Fibroblast of skin of scalp (primary cell): ENCODE results near the gene NOTCH2.

ENCODE experiments used
- DNase-seq: peaks from one replicate; pipeline ENCODE4 v3.0.0-alpha.2; 2013

Gene NOTCH2

GRCh38 chr1:119903443-119903835 lies 166.0 kb downstream of the NOTCH2 start:
- no peak for DNase-seq

GRCh38 chr1:119902775-119903442 lies 166.6 kb downstream of the NOTCH2 start:
- DNase-seq, result no peak

GRCh38 chr1:119898981-119899720 lies 170.3 kb downstream of the NOTCH2 start:
- DNase-seq, result no peak

- no peak for DNase-seq
These were observed 170.9 kb downstream of the NOTCH2 start for GRCh38 chr1:119898530-119898929.

- DNase-seq, result no peak
These were observed 173.2 kb downstream of the NOTCH2 start, which contains the start of gene ADAM30 for GRCh38 chr1:119896303-119896702. ADAM30 (minus strand) TSS chr1:119896515; CDS start chr1:119896336, 179 bp downstream.

GRCh38 chr1:119895102-119895501 lies 174.4 kb downstream of the NOTCH2 start:
- DNase-seq, result no peak

GRCh38 chr1:119893827-119894700 lies 175.4 kb downstream of the NOTCH2 start:
- DNase-seq, result no peak

GRCh38 chr1:119893238-119893791 lies 176.1 kb downstream of the NOTCH2 start:
- no peak for DNase-seq

GRCh38 chr1:119891386-119891785 lies 178.1 kb downstream of the NOTCH2 start:
- DNase-seq, result no peak

- no peak for DNase-seq
These were observed 181.0 kb downstream of the NOTCH2 start for GRCh38 chr1:119888476-119888875.

GRCh38 chr1:119887427-119887826 lies 182.0 kb downstream of the NOTCH2 start:
- DNase-seq, result no peak

- peak; percentile 46 for DNase-seq
These were observed 183.3 kb downstream of the NOTCH2 start for GRCh38 chr1:119885903-119886783.

- no peak for DNase-seq
These were observed 184.8 kb downstream of the NOTCH2 start for GRCh38 chr1:119884711-119885110.

- DNase-seq, result no peak
These were observed 185.6 kb downstream of the NOTCH2 start for GRCh38 chr1:119883826-119884225.

- DNase-seq, result no peak
These were observed 187.1 kb downstream of the NOTCH2 start for GRCh38 chr1:119882132-119883049.

- DNase-seq, result no peak
These were observed 189.7 kb downstream of the NOTCH2 start for GRCh38 chr1:119879510-119880434.

GRCh38 chr1:119878171-119878570 lies 191.3 kb downstream of the NOTCH2 start:
- no peak for DNase-seq

- DNase-seq, result no peak
These were observed 195.3 kb downstream of the NOTCH2 start for GRCh38 chr1:119874186-119874585.
